Hepatocyte (in vitro differentiated cells): ENCODE data around the gene GALNTL6. TPM values are rescaled to one million over a fixed set of nuclear protein-coding genes. Genes with fewer than 3 reads are reported as not detected.

Experiments used
- DNase-seq: peaks from one replicate; pipeline ENCODE4 v3.0.0-alpha.2; 2016; ENCODE audit warnings: low spot score
- H2AFZ ChIP-seq: fragments of 200-600 bp; sonication (generic); 2 replicates; pipeline ENCODE4 v1.6.0; 2016; ENCODE audit warnings: antibody characterized with exemption, mild to moderate bottlenecking
- H3K27ac ChIP-seq: fragments of 200-600 bp; sonication (generic); 2 replicates; pipeline ENCODE4 v1.5.1; 2016; ENCODE audit warnings: mild to moderate bottlenecking
- H3K27me3 ChIP-seq: fragments of 200-600 bp; sonication (generic); 2 replicates; pipeline ENCODE4 v1.6.1; 2016
- H3K36me3 ChIP-seq: fragments of 200-600 bp; sonication (generic); replicated peaks from 2 replicates; pipeline ENCODE4 v1.5.1; 2016; ENCODE audit warnings: low read depth; ENCODE audit not compliant: insufficient read depth
- H3K4me1 ChIP-seq: fragments of 200-600 bp; sonication (generic); 2 replicates; pipeline ENCODE4 v1.5.1; 2016; ENCODE audit warnings: mild to moderate bottlenecking, moderate library complexity; ENCODE audit not compliant: insufficient read depth
- H3K4me2 ChIP-seq: fragments of 200-600 bp; sonication (generic); 2 replicates; pipeline ENCODE4 v1.6.0; 2016
- H3K4me3 ChIP-seq: fragments of 200-600 bp; sonication (generic); 2 replicates; pipeline ENCODE4 v1.5.1; 2016; ENCODE audit warnings: mild to moderate bottlenecking
- H3K79me2 ChIP-seq: fragments of 200-600 bp; sonication (generic); 2 replicates; pipeline ENCODE4 v1.6.0; 2017; ENCODE audit warnings: mild to moderate bottlenecking
- H3K9me2 ChIP-seq: fragments of 200-600 bp; sonication (generic); replicated peaks from 2 replicates; pipeline ENCODE4 v1.6.0; 2017; ENCODE audit warnings: mild to moderate bottlenecking; ENCODE audit not compliant: insufficient read depth
- H3K9me3 ChIP-seq: fragments of 200-600 bp; sonication (generic); 2 replicates; pipeline ENCODE4 v1.5.1; 2016; ENCODE audit warnings: low read depth, mild to moderate bottlenecking
- H4K20me1 ChIP-seq: fragments of 200-600 bp; sonication (generic); 2 replicates; pipeline ENCODE4 v1.6.0; 2016; ENCODE audit warnings: mild to moderate bottlenecking; ENCODE audit not compliant: insufficient read depth, poor library complexity, severe bottlenecking
- CTCF ChIP-seq: fragments of 200-600 bp; sonication (generic); IDR thresholded peaks from 2 replicates; pipeline ENCODE4 v1.5.1; 2016; ENCODE audit warnings: antibody characterized with exemption, mild to moderate bottlenecking; ENCODE audit not compliant: poor library complexity
- EZH2 ChIP-seq: fragments of 200-600 bp; sonication (generic); IDR thresholded peaks from 2 replicates; pipeline ENCODE4 v1.6.1; 2016; ENCODE audit warnings: antibody characterized with exemption, mild to moderate bottlenecking, borderline replicate concordance
- EZH2phosphoT487 ChIP-seq: fragments of 200-600 bp; sonication (generic); IDR thresholded peaks from one replicate; pipeline ENCODE4 v1.6.1; 2018; ENCODE audit warnings: antibody characterized with exemption, mild to moderate bottlenecking, low read depth, moderate library complexity; ENCODE audit not compliant: unreplicated experiment, severe bottlenecking
- WGBS: methylation state at CpG from one replicate; pipeline ENCODE4 v1.1.6; 2016; ENCODE audit warnings: low lambda C conversion rate; ENCODE audit errors: missing lambda C conversion rate; 5-methylcytosine and 5-hydroxymethylcytosine counted together
- polyA plus RNA-seq: library from polyadenylated mRNA; unstranded; fragments of >200 nt; fragmentation: Nextera tagmentation; extraction: Ambion mirVana; gene quantifications from 2 replicates; pipeline ENCODE4 v1.2.1, GENCODE V29; 2016
- total RNA-seq: library from RNA; depleted of rRNA; stranded (reverse); fragments of >200 nt; gene quantifications from 2 replicates; pipeline ENCODE4 v1.2.3, GENCODE V29; 2014

The GALNTL6 gene
- total and polyA plus RNA-seq, 2 experiments from 2014 or later, result 0.53 to 0.74 TPM

GRCh38 chr4:172983014-172983413 lies 1169.8 kb downstream of the GALNTL6 start:
- H3K36me3 ChIP-seq, result no peaks in the 10 kb centered on the region
- H3K9me2 ChIP-seq, result no peaks in the 10 kb centered on the region
- no peak overlapping the region for H3K27ac ChIP-seq
- WGBS, result 92% methylated on average over 3 of the region's 3 CpGs
- no peaks in the 10 kb centered on the region for H3K79me2 ChIP-seq
- DNase-seq, result no peak
- H3K4me3 ChIP-seq, result no peak overlapping the region
- no peaks in the 10 kb centered on the region for H3K27me3 ChIP-seq
- H2AFZ ChIP-seq, result no peak overlapping the region
- H4K20me1 ChIP-seq, result no peaks in the 10 kb centered on the region
- TF ChIP-seq EZH2 (no peak), CTCF (no peak), EZH2phosphoT487 (no peak)
- H3K4me1 ChIP-seq, result no peaks in the 10 kb centered on the region
- H3K9me3 ChIP-seq, result no peaks in the 10 kb centered on the region
- H3K4me2 ChIP-seq, result no peak overlapping the region

- H3K4me1 ChIP-seq, result no peaks in the 10 kb centered on the region
- H3K9me2 ChIP-seq, result no peaks in the 10 kb centered on the region
- no peak overlapping the region for H3K4me2 ChIP-seq
- no peak overlapping the region for H3K4me3 ChIP-seq
- H2AFZ ChIP-seq, result no peak overlapping the region
- WGBS, result 82% methylated on average over 3 of the region's 3 CpGs
- H3K27me3 ChIP-seq, result no peaks in the 10 kb centered on the region
- no peak for DNase-seq
- TF ChIP-seq EZH2phosphoT487, result no peak
- no peak for TF ChIP-seq EZH2
- TF ChIP-seq CTCF, result no peak
- H3K79me2 ChIP-seq, result no peaks in the 10 kb centered on the region
- no peaks in the 10 kb centered on the region for H3K36me3 ChIP-seq
- no peaks in the 10 kb centered on the region for H4K20me1 ChIP-seq
- no peaks in the 10 kb centered on the region for H3K9me3 ChIP-seq
- no peak overlapping the region for H3K27ac ChIP-seq
These were observed 1170.4 kb downstream of the GALNTL6 start for GRCh38 chr4:172983631-172984030.

GRCh38 chr4:172985552-172985951 lies 1172.3 kb downstream of the GALNTL6 start:
- Histone ChIP-seq H3K27me3 (no peaks in the 10 kb centered on the region), H3K4me2 (no peak overlapping the region), H3K9me2 (no peaks in the 10 kb centered on the region), H2AFZ (no peak overlapping the region), H3K79me2 (no peaks in the 10 kb centered on the region), H3K4me3 (no peak overlapping the region), H3K36me3 (no peaks in the 10 kb centered on the region), H3K27ac (no peak overlapping the region), H3K9me3 (no peaks in the 10 kb centered on the region), H3K4me1 (peaks cover 9% of the 10 kb centered on the region), H4K20me1 (no peaks in the 10 kb centered on the region)
- no peak for DNase-seq
- no peak for TF ChIP-seq EZH2
- TF ChIP-seq CTCF, result no peak
- no peak for TF ChIP-seq EZH2phosphoT487
- 79% methylated on average over 2 of the region's 2 CpGs for WGBS

GRCh38 chr4:172986114-172986513 lies 1172.9 kb downstream of the GALNTL6 start:
- no peak for DNase-seq
- Histone ChIP-seq H3K4me1 (peaks cover 9% of the 10 kb centered on the region), H3K27me3 (no peaks in the 10 kb centered on the region), H3K79me2 (no peaks in the 10 kb centered on the region), H3K4me2 (no peak overlapping the region), H3K9me2 (no peaks in the 10 kb centered on the region), H4K20me1 (no peaks in the 10 kb centered on the region), H3K36me3 (no peaks in the 10 kb centered on the region), H3K27ac (no peak overlapping the region), H3K4me3 (no peak overlapping the region), H3K9me3 (no peaks in the 10 kb centered on the region), H2AFZ (no peak overlapping the region)
- 81% methylated on average over 1 of the region's 1 CpG for WGBS
- TF ChIP-seq CTCF, result no peak
- no peak for TF ChIP-seq EZH2phosphoT487
- TF ChIP-seq EZH2, result no peak
